ENCODE measurements around the gene BNC2.

- TF ChIP-seq CTCF (IDR thresholded peaks at IDR 0.05; ENCODE audit: poor library complexity) (no peak), EZH2 (IDR thresholded peaks at IDR 0.05; ENCODE audit: borderline replicate concordance) (no peak)
Measured at GRCh38 chr9:16571127-16571802, 299.2 kb downstream of the BNC2 start.
